ENCODE data around the gene SLC10A7.

Gene SLC10A7

DNA sequence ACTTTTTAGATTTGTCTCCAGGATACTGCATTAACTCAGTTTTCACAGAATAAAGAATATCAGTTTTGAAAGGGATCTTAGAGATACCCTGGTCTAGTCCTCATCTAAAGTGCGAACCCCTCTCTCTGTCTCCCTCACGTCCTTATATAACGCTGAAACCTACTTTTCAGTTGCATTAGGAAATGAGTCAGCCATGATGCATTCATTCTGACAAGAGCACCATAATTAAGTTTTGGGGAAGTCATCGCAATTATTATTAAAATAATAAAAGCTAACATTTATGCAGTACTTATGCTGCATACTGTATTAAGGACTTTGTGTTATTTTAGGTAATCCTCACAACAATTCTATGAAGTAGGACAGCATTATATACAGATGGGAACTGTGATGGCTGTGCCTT, 191.3 kb downstream of the SLC10A7 start:
- DNase-seq (ENCODE audit: low read depth): no peak
- H3K4me3 ChIP-seq (ENCODE audit: low read length): no peak overlapping the region
- TF ChIP-seq CTCF (conservative IDR thresholded peaks at IDR 0.05; ENCODE audit: low read length): no peak

DNA sequence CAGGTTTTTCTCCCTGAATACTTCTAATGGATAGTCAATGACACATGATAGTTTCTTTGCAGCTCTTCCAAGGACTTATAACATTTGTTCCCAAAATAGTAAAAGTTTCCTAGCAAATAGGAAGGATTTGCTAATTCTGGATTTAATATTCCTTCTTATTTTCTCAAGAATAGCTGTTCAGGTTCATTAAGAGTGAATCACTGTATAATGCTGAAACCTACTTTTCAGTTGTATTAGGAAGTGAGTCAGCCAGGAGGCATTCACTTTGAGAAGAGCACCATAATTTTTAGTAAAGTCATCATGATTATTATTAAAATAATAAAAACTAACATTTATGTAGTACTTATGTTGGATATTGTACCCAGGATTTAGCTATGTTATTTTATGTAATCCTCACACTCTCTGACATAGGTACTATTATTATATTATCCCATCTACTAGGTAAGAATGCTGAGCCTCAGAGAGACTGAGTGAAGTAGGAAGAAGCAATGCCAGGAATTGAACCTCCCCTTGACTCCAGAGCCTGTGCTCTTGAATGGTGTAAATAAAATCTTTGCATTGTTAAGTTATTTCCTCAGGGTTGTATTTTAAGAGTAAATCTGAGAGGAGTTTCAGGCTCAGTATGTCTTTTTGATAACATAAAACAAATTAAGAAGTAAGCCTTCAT, 192.6 kb downstream of the SLC10A7 start:
- DNase-seq (ENCODE audit: low read depth): peak; percentile 74
- no peak for TF ChIP-seq CTCF (conservative IDR thresholded peaks at IDR 0.05; ENCODE audit: low read length)
- H3K4me3 ChIP-seq (ENCODE audit: low read length): no peak overlapping the region

DNA sequence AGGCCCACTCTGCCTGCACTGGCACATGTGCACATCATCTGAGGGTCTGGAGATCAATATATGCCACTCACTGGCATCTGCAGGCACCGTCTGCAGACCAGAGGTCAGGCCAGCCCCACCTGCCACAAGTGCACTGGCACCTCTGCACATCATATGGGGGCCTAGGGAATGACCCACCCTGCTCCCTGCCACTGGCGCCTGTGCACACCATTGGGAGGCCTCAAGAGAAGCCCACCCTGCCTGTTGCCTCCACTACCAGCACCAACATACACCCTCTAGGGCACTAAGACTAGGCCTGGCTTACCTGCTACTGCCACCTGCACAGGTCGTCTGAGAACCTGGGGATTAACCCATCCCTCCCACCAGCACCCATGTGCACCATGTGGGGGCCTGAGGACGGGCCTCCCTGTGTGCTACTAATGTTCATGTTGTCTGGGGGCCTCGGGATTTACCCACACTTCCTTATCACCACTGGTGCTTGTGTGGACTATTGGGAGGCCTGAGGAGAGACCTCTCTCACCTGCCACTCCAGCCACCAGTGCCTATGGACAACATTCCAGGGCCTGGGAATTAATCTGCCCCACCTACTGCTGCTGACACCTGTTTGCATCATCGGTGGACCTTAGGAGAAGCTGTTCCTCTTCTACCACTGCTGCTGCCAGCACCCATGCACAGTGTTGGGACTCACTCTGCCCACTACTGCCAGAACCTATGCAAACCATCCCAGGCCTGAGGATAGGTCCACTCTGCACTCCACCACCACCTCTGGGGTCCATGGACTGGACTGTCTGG, 193.7 kb downstream of the SLC10A7 start:
- H3K4me3 ChIP-seq (ENCODE audit: low read length): no peak overlapping the region
- no peak for TF ChIP-seq CTCF (conservative IDR thresholded peaks at IDR 0.05; ENCODE audit: low read length)
- DNase-seq (ENCODE audit: low read depth): no peak

GRCh38 chr4:146318894-146319293, 202.8 kb downstream of the SLC10A7 start:
- no peak overlapping the region for H3K4me3 ChIP-seq (ENCODE audit: low read length)
- DNase-seq (ENCODE audit: low read depth): no peak
- TF ChIP-seq CTCF (conservative IDR thresholded peaks at IDR 0.05; ENCODE audit: low read length): no peak

GRCh38 chr4:146317783-146318182, 204.0 kb downstream of the SLC10A7 start:
- no peak for DNase-seq (ENCODE audit: low read depth)
- no peak overlapping the region for H3K4me3 ChIP-seq (ENCODE audit: low read length)
- TF ChIP-seq CTCF (conservative IDR thresholded peaks at IDR 0.05; ENCODE audit: low read length): no peak

DNA sequence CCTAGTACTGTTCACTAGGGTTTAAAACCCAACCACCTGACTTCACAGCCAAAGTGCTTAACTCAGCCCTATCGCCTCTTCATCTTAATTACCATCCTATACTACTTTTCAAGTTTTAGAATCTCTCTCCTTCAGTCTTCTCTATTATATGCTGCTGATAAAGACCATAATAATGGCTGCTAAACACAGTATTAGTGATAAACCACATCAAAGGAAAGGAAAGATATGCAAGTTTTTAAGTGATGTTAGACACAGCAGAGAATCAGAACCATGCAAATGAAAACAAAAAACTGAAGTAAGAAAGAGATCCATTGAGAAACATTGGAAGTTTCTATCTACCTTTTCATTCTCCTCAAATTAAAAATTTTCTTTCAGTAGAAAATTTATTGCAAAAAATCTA, 206.6 kb downstream of the SLC10A7 start:
- DNase-seq (ENCODE audit: low read depth): no peak
- TF ChIP-seq CTCF (conservative IDR thresholded peaks at IDR 0.05; ENCODE audit: low read length): no peak

More for the DNA sequence above, 206.6 kb downstream of the SLC10A7 start:
- no peak overlapping the region for H3K4me3 ChIP-seq (ENCODE audit: low read length)

Data from AG10803 (cell line).